Adrenal gland (tissue), 5 donors: ENCODE measurements around the gene SPATS2.

Experiments
- POLR2A ChIP-seq, 2 donors: fragments of 450-650 bp; IDR thresholded peaks; one replicate each; pipeline ENCODE4 v1.6.1; 2017; ENCODE audit warnings: antibody characterized with exemption in 2 of 2, mild to moderate bottlenecking in 2 of 2, moderate library complexity in 1 of 2
- TF ChIP-seq, protein P1 (sequence below), 6 experiments: fragments of 450-650 bp in 4 of 6; fragments of 200-600 bp in 2 of 6; sonication (generic) in 1 of 6; IDR thresholded peaks; 1 replicate in 5 of 6; 2 replicates in 1 of 6; pipeline versions ENCODE4 v1.5.1 to v1.8.0; 2016 to 2021; ENCODE audit warnings: antibody characterized with exemption in 6 of 6, mild to moderate bottlenecking in 2 of 6, moderate library complexity in 1 of 6
- donor health status: DM: no; HTN: no; CAD: no.

DNA sequence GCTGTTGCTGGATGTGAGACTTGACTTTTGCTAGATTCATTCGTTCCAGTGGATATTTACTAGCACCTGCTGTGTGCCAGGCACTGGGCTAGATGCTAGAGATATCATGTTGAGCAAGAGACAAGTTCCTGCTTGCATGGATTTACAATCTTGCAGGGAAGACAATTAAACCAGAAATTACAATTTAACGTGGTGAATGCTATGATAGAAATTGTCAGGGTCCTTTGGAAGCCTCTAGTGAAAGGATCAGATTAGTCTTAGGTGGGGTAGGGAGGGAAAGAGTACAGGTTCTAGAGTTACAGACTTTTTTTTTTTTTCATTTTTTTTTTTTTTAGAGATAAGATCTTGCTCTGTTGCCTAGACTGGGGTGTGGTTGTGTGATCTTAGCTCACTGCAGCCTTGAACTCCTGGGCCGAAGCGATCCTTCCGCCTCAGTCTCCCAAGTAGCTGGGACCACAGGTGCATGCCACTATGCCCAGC, 36.7 kb downstream of the SPATS2 start:
- TF ChIP-seq POLR2A (IDR thresholded peaks at IDR 0.05), result no peak
- TF ChIP-seq, protein P1, sequence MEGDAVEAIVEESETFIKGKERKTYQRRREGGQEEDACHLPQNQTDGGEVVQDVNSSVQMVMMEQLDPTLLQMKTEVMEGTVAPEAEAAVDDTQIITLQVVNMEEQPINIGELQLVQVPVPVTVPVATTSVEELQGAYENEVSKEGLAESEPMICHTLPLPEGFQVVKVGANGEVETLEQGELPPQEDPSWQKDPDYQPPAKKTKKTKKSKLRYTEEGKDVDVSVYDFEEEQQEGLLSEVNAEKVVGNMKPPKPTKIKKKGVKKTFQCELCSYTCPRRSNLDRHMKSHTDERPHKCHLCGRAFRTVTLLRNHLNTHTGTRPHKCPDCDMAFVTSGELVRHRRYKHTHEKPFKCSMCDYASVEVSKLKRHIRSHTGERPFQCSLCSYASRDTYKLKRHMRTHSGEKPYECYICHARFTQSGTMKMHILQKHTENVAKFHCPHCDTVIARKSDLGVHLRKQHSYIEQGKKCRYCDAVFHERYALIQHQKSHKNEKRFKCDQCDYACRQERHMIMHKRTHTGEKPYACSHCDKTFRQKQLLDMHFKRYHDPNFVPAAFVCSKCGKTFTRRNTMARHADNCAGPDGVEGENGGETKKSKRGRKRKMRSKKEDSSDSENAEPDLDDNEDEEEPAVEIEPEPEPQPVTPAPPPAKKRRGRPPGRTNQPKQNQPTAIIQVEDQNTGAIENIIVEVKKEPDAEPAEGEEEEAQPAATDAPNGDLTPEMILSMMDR (IDR thresholded peaks at IDR 0.05), result no peak
